Neural cell (in vitro differentiated cells): Measurements from ENCODE around the gene CSMD2.

Experiments
- EP300 ChIP-seq: fragments of 450-650 bp; conservative IDR thresholded peaks from 2 replicates; pipeline ENCODE4 v1.6.1; 2014; ENCODE audit warnings: antibody characterized with exemption, mild to moderate bottlenecking, moderate library complexity; ENCODE audit not compliant: poor library complexity, severe bottlenecking
- EZH2 ChIP-seq: fragments of 200-600, 300-800 bp; shearing (Covaris generic), sonication (generic); IDR thresholded peaks from 2 replicates; pipeline ENCODE4 v1.6.1; 2014; ENCODE audit warnings: antibody characterized with exemption, low read length, borderline replicate concordance, mild to moderate bottlenecking; ENCODE audit not compliant: insufficient read depth, poor library complexity, severe bottlenecking
- MXI1 ChIP-seq: fragments of 450-650 bp; conservative IDR thresholded peaks from 2 replicates; pipeline ENCODE4 v1.6.1; 2014; ENCODE audit warnings: antibody characterized with exemption, mild to moderate bottlenecking; ENCODE audit not compliant: poor library complexity, severe bottlenecking
- POLR2AphosphoS5 ChIP-seq: IDR thresholded peaks from 2 replicates; pipeline ENCODE4 v1.6.1; 2012
- TF ChIP-seq, protein P1 (sequence below): fragments of 450-650 bp; IDR thresholded peaks from 2 replicates; pipeline ENCODE4 v1.5.1; 2014; ENCODE audit warnings: antibody characterized with exemption, mild to moderate bottlenecking, moderate library complexity; ENCODE audit not compliant: poor library complexity, severe bottlenecking
- TF ChIP-seq, protein P2 (sequence below): IDR thresholded peaks from 2 replicates; pipeline ENCODE4 v1.6.1; 2012; ENCODE audit warnings: borderline replicate concordance

DNA sequence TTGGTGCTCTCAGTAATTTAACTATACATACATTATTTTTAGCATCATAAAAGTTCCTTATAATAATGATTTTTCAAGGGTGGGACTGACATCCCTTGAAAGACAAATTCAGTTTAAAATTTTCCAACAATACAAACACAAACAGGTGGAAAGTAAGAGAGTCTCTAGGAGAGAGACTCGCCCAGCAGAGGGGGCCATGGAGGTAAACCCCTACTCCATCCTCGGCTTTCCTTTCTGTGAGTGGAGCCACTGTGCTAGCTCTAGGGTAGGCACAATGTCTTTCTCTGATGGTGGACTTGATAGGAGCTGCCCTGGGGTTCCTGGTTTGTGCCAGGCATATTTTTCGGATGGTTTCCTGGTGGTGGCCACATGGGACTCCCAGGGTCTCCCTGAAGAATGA is 8.3 kb downstream of the CSMD2 start:
- TF ChIP-seq, protein P1, sequence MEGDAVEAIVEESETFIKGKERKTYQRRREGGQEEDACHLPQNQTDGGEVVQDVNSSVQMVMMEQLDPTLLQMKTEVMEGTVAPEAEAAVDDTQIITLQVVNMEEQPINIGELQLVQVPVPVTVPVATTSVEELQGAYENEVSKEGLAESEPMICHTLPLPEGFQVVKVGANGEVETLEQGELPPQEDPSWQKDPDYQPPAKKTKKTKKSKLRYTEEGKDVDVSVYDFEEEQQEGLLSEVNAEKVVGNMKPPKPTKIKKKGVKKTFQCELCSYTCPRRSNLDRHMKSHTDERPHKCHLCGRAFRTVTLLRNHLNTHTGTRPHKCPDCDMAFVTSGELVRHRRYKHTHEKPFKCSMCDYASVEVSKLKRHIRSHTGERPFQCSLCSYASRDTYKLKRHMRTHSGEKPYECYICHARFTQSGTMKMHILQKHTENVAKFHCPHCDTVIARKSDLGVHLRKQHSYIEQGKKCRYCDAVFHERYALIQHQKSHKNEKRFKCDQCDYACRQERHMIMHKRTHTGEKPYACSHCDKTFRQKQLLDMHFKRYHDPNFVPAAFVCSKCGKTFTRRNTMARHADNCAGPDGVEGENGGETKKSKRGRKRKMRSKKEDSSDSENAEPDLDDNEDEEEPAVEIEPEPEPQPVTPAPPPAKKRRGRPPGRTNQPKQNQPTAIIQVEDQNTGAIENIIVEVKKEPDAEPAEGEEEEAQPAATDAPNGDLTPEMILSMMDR = no peak
- TF ChIP-seq POLR2AphosphoS5 = no peak
- TF ChIP-seq, protein P2, sequence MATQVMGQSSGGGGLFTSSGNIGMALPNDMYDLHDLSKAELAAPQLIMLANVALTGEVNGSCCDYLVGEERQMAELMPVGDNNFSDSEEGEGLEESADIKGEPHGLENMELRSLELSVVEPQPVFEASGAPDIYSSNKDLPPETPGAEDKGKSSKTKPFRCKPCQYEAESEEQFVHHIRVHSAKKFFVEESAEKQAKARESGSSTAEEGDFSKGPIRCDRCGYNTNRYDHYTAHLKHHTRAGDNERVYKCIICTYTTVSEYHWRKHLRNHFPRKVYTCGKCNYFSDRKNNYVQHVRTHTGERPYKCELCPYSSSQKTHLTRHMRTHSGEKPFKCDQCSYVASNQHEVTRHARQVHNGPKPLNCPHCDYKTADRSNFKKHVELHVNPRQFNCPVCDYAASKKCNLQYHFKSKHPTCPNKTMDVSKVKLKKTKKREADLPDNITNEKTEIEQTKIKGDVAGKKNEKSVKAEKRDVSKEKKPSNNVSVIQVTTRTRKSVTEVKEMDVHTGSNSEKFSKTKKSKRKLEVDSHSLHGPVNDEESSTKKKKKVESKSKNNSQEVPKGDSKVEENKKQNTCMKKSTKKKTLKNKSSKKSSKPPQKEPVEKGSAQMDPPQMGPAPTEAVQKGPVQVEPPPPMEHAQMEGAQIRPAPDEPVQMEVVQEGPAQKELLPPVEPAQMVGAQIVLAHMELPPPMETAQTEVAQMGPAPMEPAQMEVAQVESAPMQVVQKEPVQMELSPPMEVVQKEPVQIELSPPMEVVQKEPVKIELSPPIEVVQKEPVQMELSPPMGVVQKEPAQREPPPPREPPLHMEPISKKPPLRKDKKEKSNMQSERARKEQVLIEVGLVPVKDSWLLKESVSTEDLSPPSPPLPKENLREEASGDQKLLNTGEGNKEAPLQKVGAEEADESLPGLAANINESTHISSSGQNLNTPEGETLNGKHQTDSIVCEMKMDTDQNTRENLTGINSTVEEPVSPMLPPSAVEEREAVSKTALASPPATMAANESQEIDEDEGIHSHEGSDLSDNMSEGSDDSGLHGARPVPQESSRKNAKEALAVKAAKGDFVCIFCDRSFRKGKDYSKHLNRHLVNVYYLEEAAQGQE = no peak
- no peak for TF ChIP-seq MXI1
- TF ChIP-seq EZH2 = no peak
- no peak for TF ChIP-seq EP300
